ENCODE results near the gene LRRC8E. TPM values are rescaled to one million over a fixed set of nuclear protein-coding genes. Genes with fewer than 3 reads are reported as not detected.
"Not testable (repeated sequence)": the region's sequence is repeated elsewhere in the genome, so short reads cannot be mapped to it uniquely, and the experiment has no call there.

LRRC8E gene
- total RNA-seq, 2 experiments from 2014 or later, result not detected

- peaks cover 11% of the 10 kb centered on the region for H3K27me3 Mint-ChIP-seq
- POLR2A ChIA-PET; H3K4me1 Mint-ChIP-seq; H3K36me3 Mint-ChIP-seq (ENCODE audit: low read depth); H3K9me3 Mint-ChIP-seq; H3K4me3 Mint-ChIP-seq; H3K27ac Mint-ChIP-seq; DNase-seq: not testable (repeated sequence)
- CTCF ChIA-PET, result interaction anchor here (2.4 kb wide), 1 partner anchor 10 kb away, joined by 6 read pairs; the partner anchor contains the start of gene MAP2K7
Measured at GRCh38 chr19:7893362-7894101, 5.2 kb downstream of the LRRC8E start.

GRCh38 chr19:7894612-7895309, 6.5 kb downstream of the LRRC8E start:
- DNase-seq, result no peak
- H3K9me3 Mint-ChIP-seq, result no peaks in the 10 kb centered on the region
- no peaks in the 10 kb centered on the region for H3K4me1 Mint-ChIP-seq
- ChIA-PET CTCF (interaction anchor here (0.6 to 2.4 kb wide), 3 partner anchors 9 to 23 kb away, joined by 3 to 6 read pairs (median 3); partner anchors contain the start of gene MAP2K7), POLR2A (no interaction called here)
- peaks cover 7% of the 10 kb centered on the region for H3K27me3 Mint-ChIP-seq
- H3K4me3 Mint-ChIP-seq, result no peak overlapping the region
- no peaks in the 10 kb centered on the region for H3K36me3 Mint-ChIP-seq (ENCODE audit: low read depth)
- no peak overlapping the region for H3K27ac Mint-ChIP-seq

DNA sequence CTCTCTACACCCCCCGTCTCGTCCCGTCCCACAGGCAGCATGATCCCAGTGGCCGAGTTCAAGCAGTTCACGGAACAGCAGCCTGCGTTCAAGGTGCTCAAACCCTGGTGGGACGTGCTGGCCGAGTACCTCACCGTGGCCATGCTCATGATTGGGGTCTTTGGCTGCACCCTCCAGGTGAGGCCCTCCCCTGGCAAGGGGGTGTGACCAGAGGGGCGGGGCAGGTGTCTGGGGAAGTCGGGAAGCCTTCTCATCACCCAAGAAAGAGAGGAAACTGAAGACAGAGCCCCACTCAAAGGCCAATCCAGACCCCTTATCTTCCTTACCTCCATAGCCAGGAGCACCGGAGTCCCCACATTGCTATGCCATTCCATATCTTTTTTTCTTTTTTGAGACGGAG, 7.3 kb downstream of the LRRC8E start:
- no peaks in the 10 kb centered on the region for H3K9me3 Mint-ChIP-seq
- peaks cover 3% of the 10 kb centered on the region for H3K27me3 Mint-ChIP-seq
- no peaks in the 10 kb centered on the region for H3K4me1 Mint-ChIP-seq
- H3K4me3 Mint-ChIP-seq, result no peak overlapping the region
- ChIA-PET CTCF (interaction anchor here (0.6 kb wide), 2 partner anchors 24 to 785 kb away, joined by 5 read pairs; no protein-coding TSS in a partner anchor), POLR2A (no interaction called here)
- DNase-seq, result no peak
- no peak overlapping the region for H3K27ac Mint-ChIP-seq
- H3K36me3 Mint-ChIP-seq (ENCODE audit: low read depth), result no peaks in the 10 kb centered on the region

DNA sequence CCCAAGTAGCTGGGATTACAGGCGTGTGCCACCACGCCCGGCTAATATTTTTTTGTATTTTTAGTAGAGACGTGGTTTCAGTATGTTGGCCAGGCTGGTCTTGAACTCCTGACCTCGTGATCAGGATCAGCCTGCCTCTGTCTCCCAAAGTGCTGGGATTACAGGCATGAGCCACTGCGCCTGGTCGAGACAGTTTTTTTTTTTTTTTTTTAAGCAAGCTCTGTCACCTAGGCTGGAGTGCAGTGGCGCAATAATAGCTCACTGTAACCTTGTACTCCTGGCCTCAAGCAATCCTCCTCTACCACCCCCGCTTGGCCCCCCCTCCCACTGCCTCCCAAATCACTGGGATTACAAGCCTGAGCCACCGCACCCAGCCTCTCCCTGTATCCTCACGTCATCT, 9.0 kb downstream of the LRRC8E start:
- Mint-ChIP-seq H3K36me3 (ENCODE audit: low read depth) (no peaks in the 10 kb centered on the region), H3K4me1 (no peaks in the 10 kb centered on the region), H3K27ac (no peak overlapping the region), H3K27me3 (no peaks in the 10 kb centered on the region), H3K4me3 (no peak overlapping the region), H3K9me3 (no peaks in the 10 kb centered on the region)
- DNase-seq, result no peak
- ChIA-PET POLR2A (no interaction called here), CTCF (interaction anchor here (0.6 to 1.5 kb wide), 5 partner anchors 10 to 139 kb away, joined by 3 to 5 read pairs (median 4); no protein-coding TSS in a partner anchor)

- ChIA-PET POLR2A (no interaction called here), CTCF (interaction anchor here (0.7 to 3.7 kb wide), 3 partner anchors 29 to 44 kb away, joined by 3 to 20 read pairs (median 4); no protein-coding TSS in a partner anchor)
- peaks cover 8% of the 10 kb centered on the region for H3K4me1 Mint-ChIP-seq
- no peaks in the 10 kb centered on the region for H3K9me3 Mint-ChIP-seq
- no peak for DNase-seq
- H3K27ac Mint-ChIP-seq, result no peak overlapping the region
- no peaks in the 10 kb centered on the region for H3K27me3 Mint-ChIP-seq
- H3K36me3 Mint-ChIP-seq (ENCODE audit: low read depth), result no peaks in the 10 kb centered on the region
- no peak overlapping the region for H3K4me3 Mint-ChIP-seq
Measured at GRCh38 chr19:7898967-7899366, 10.7 kb downstream of the LRRC8E start.

DNA sequence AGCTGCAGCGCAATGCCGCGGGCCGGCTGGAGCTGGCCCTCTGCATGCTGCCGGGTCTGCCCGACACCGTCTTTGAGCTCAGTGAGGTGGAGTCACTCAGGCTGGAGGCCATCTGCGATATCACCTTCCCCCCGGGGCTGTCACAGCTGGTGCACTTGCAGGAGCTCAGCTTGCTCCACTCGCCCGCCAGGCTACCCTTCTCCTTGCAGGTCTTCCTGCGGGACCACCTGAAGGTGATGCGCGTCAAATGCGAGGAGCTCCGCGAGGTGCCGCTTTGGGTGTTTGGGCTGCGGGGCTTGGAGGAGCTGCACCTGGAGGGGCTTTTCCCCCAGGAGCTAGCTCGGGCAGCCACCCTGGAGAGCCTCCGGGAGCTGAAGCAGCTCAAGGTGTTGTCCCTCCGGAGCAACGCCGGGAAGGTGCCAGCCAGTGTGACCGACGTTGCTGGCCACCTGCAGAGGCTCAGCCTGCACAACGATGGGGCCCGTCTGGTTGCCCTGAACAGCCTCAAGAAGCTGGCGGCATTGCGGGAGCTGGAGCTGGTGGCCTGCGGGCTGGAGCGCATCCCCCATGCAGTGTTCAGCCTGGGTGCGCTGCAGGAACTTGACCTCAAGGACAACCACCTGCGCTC, 11.6 kb downstream of the LRRC8E start:
- no peak overlapping the region for H3K4me3 Mint-ChIP-seq
- DNase-seq, result no peak
- H3K9me3 Mint-ChIP-seq, result no peaks in the 10 kb centered on the region
- H3K36me3 Mint-ChIP-seq (ENCODE audit: low read depth), result peaks cover 4% of the 10 kb centered on the region
- H3K4me1 Mint-ChIP-seq, result peaks cover 12% of the 10 kb centered on the region
- ChIA-PET POLR2A (no interaction called here), CTCF (interaction anchor here (0.6 to 3.7 kb wide), 4 partner anchors 25 to 332 kb away, joined by 3 to 20 read pairs (median 4); partner anchors contain the start of gene PRR36)
- no peak overlapping the region for H3K27ac Mint-ChIP-seq
- no peaks in the 10 kb centered on the region for H3K27me3 Mint-ChIP-seq

DNA sequence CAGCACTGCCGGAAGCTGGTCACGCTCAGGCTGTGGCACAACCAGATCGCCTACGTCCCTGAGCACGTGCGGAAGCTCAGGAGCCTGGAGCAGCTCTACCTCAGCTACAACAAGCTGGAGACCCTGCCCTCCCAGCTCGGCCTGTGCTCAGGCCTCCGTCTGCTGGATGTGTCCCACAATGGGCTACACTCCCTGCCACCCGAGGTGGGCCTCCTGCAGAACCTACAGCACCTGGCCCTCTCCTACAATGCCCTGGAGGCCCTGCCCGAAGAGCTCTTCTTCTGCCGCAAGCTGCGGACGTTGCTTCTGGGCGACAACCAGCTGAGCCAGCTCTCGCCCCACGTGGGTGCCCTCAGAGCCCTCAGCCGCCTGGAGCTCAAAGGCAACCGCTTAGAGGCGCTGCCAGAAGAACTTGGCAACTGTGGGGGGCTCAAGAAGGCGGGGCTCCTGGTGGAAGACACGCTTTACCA, 12.1 kb downstream of the LRRC8E start:
- Mint-ChIP-seq H3K27me3 (no peaks in the 10 kb centered on the region), H3K36me3 (ENCODE audit: low read depth) (peaks cover 7% of the 10 kb centered on the region), H3K4me3 (no peak overlapping the region), H3K4me1 (peaks cover 16% of the 10 kb centered on the region), H3K27ac (no peak overlapping the region), H3K9me3 (no peaks in the 10 kb centered on the region)
- ChIA-PET CTCF (interaction anchor here (0.6 to 3.7 kb wide), 4 partner anchors 31 to 332 kb away, joined by 3 to 20 read pairs (median 4); no protein-coding TSS in a partner anchor), POLR2A (no interaction called here)
- DNase-seq, result no peak

GRCh38 chr19:7900931-7901330, 12.6 kb downstream of the LRRC8E start:
- no peaks in the 10 kb centered on the region for H3K27me3 Mint-ChIP-seq
- peaks cover 10% of the 10 kb centered on the region for H3K36me3 Mint-ChIP-seq (ENCODE audit: low read depth)
- no peak overlapping the region for H3K4me3 Mint-ChIP-seq
- no peaks in the 10 kb centered on the region for H3K9me3 Mint-ChIP-seq
- no peak overlapping the region for H3K27ac Mint-ChIP-seq
- DNase-seq, result no peak
- ChIA-PET CTCF (interaction anchor here (1.5 to 3.7 kb wide), 2 partner anchors 32 to 333 kb away, joined by 4 to 20 read pairs; no protein-coding TSS in a partner anchor), POLR2A (no interaction called here)
- peaks cover 21% of the 10 kb centered on the region for H3K4me1 Mint-ChIP-seq

- POLR2A ChIA-PET, result no interaction called here
- H3K4me3 Mint-ChIP-seq, result no peak overlapping the region
Measured at GRCh38 chr19:7901337-7901736, 13.0 kb downstream of the LRRC8E start.

GRCh38 chr19:7902796-7903243, 14.5 kb downstream of the LRRC8E start:
- CTCF ChIA-PET, result interaction anchor here (1.0 to 3.7 kb wide), 9 partner anchors 9 to 222 kb away, joined by 3 to 20 read pairs (median 4); partner anchors contain the start of genes SNAPC2 and TRAPPC5
- DNase-seq, result no peak

More at GRCh38 chr19:7901337-7901736, 13.0 kb downstream of the LRRC8E start:
- Mint-ChIP-seq H3K27me3 (no peaks in the 10 kb centered on the region), H3K4me1 (peaks cover 23% of the 10 kb centered on the region), H3K36me3 (ENCODE audit: low read depth) (peaks cover 10% of the 10 kb centered on the region), H3K9me3 (no peaks in the 10 kb centered on the region), H3K27ac (no peak overlapping the region)
- CTCF ChIA-PET, result interaction anchor here (0.6 to 3.7 kb wide), 4 partner anchors 11 to 333 kb away, joined by 3 to 20 read pairs (median 4); no protein-coding TSS in a partner anchor
- DNase-seq, result no peak

DNA sequence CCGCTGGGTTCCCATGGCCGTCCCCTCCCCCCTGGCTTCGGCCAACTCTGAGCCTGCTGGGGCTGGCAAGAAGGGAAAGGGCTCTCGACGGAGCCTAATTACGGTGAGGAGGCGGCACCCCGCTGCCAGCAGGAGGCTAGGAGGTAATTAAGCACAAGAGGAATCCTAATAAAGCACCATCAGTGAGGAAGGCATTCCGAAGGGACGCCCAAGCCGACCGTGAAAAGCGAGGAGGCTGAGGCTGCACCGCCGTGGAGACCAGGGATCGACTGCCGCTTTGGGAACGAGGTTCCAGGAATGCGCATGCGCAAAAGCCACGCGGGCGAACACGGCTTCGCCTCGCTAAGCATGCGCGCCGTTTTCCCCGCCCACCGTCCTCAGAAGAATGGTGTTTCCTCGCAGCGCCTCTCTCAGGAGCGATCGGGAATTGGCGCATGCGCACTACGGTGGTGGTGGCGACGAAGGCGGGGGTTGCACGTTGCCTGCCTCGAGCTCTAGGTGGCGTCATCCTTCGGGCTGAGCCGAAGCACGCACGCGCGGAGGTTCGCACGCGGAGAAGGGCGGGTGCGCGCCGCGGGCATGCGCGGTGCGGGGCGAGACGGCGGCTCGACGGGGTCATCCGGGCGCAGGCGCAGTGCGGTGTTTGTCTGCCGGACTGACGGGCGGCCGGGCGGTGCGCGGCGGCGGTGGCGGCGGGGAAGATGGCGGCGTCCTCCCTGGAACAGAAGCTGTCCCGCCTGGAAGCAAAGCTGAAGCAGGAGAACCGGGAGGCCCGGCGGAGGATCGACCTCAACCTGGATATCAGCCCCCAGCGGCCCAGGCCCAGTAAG, 15.1 kb downstream of the LRRC8E start, which contains the start of gene MAP2K7:
Gene MAP2K7, plus strand, starts transcription at position 634 of the 830 bp plus-strand sequence. Its CDS starts 68 bp downstream, at position 702.
- Mint-ChIP-seq H3K9me3 (no peaks in the 10 kb centered on the region), H3K27me3 (no peaks in the 10 kb centered on the region), H3K4me3 (peak within 1 kb of the TSS; percentile 81), H3K4me1 (peaks cover 29% of the 10 kb centered on the region), H3K36me3 (ENCODE audit: low read depth) (peaks cover 10% of the 10 kb centered on the region), H3K27ac (peak within 1 kb of the TSS; percentile 94)
- ChIA-PET POLR2A (interaction anchor here (0.6 kb wide), 1 partner anchor 543 kb away, joined by 12 read pairs; no protein-coding TSS in a partner anchor), CTCF (interaction anchor here (0.6 to 1.6 kb wide), 18 partner anchors 8 to 335 kb away, joined by 3 to 19 read pairs (median 4); partner anchors contain the start of genes SNAPC2, TIMM44 and TRAPPC5)
- DNase-seq, result peak; percentile 100

More at GRCh38 chr19:7902796-7903243, 14.5 kb downstream of the LRRC8E start:
- H3K27ac Mint-ChIP-seq, result peak overlapping the region; percentile 92
- H3K9me3 Mint-ChIP-seq, result no peaks in the 10 kb centered on the region
- peaks cover 26% of the 10 kb centered on the region for H3K4me1 Mint-ChIP-seq
- no peaks in the 10 kb centered on the region for H3K27me3 Mint-ChIP-seq
- POLR2A ChIA-PET, result no interaction called here
- H3K4me3 Mint-ChIP-seq, result peak overlapping the region; percentile 81
- H3K36me3 Mint-ChIP-seq (ENCODE audit: low read depth), result peaks cover 10% of the 10 kb centered on the region

Measured in activated CD4-positive, alpha-beta T cell treated with anti-CD3 and anti-CD28 coated beads, Interleukin-2, amount 10 ng/mL, durations not matched to agents 7 days and 5 days (primary cell).